Tibial artery (tissue), 4 donors: Measurements from ENCODE around the gene AP5B1.
"Not testable (repeated sequence)": the region's sequence is repeated elsewhere in the genome, so short reads cannot be mapped to it uniquely, and the experiment has no call there.

Source experiments
- DNase-seq, 2 donors: peaks; one replicate each; pipeline ENCODE4 v3.0.0-alpha.2; 2019
- H3K27ac ChIP-seq, 2 donors: fragments of 200-600 bp; sonication (generic) in 1 of 2; 1 replicate in 1 of 2; 2 replicates in 1 of 2; pipeline ENCODE4 v1.5.1; 2018 to 2019; ENCODE audit warnings: mild to moderate bottlenecking in 1 of 2
- H3K27me3 ChIP-seq, 2 donors: fragments of 200-600 bp; sonication (generic) in 1 of 2; one replicate each; pipeline versions ENCODE4 v1.5.1 to v1.6.0; 2016 to 2019
- H3K36me3 ChIP-seq, 3 donors: fragments of 200-600 bp; sonication (generic) in 2 of 3; one replicate each; pipeline ENCODE4 v1.5.1; 2016 to 2019; ENCODE audit warnings: mild to moderate bottlenecking in 2 of 3
- H3K4me1 ChIP-seq, 4 donors: fragments of 200-600 bp; sonication (generic) in 2 of 4; 1 replicate in 3 of 4; 2 replicates in 1 of 4; pipeline ENCODE4 v1.5.1; 2016 to 2019
- H3K4me3 ChIP-seq, 2 donors: fragments of 200-600 bp; sonication (generic) in 1 of 2; 1 replicate in 1 of 2; 2 replicates in 1 of 2; pipeline ENCODE4 v1.5.1; 2018 to 2019; ENCODE audit warnings: mild to moderate bottlenecking in 2 of 2
- H3K9me3 ChIP-seq, 3 donors: fragments of 200-600 bp; sonication (generic) in 1 of 3; one replicate each; pipeline ENCODE4 v1.5.1; 2016 to 2019
- intact Hi-C: fragments of 100-400 bp; cut with DNase I; formaldehyde crosslinking; loops from one replicate; pipeline ENCODE4 v1.15.0; 2023; ENCODE audit warnings: low total_unique reads
- TF ChIP-seq, protein P1 (sequence below), 2 experiments: fragments of 200-600 bp in 1 of 2; fragments of 450-650 bp in 1 of 2; IDR thresholded peaks; one replicate each; pipeline ENCODE4 v1.5.1; 2017 to 2019; ENCODE audit warnings: antibody characterized with exemption in 2 of 2, mild to moderate bottlenecking in 1 of 2, moderate library complexity in 1 of 2

AP5B1 gene

DNA sequence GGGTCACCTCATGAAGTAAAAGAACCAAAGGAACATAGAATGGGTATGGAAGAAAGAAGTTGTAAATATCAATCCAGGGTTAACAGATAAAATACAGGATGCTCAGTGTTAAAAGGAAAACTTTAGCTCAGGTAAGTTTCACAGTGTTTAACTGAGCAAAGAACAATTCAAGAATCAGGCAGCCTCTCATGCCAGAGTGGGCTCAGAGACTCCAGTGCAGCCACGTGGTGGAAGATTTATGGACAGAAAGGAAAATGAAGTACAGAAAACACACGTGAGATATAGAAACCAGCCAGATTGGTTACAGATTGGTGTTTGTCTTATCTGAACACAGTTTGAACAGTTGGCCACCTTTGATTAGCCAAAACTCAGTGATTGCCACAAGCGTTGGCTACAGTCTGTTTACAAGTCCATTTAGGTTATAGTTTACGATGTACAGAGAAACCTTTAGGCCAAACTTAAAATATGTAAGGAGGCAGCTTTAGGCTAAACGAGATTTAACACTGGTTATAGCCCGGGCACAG is 9.1 kb downstream of the AP5B1 start:
- TF ChIP-seq, protein P1, sequence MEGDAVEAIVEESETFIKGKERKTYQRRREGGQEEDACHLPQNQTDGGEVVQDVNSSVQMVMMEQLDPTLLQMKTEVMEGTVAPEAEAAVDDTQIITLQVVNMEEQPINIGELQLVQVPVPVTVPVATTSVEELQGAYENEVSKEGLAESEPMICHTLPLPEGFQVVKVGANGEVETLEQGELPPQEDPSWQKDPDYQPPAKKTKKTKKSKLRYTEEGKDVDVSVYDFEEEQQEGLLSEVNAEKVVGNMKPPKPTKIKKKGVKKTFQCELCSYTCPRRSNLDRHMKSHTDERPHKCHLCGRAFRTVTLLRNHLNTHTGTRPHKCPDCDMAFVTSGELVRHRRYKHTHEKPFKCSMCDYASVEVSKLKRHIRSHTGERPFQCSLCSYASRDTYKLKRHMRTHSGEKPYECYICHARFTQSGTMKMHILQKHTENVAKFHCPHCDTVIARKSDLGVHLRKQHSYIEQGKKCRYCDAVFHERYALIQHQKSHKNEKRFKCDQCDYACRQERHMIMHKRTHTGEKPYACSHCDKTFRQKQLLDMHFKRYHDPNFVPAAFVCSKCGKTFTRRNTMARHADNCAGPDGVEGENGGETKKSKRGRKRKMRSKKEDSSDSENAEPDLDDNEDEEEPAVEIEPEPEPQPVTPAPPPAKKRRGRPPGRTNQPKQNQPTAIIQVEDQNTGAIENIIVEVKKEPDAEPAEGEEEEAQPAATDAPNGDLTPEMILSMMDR (IDR thresholded peaks at IDR 0.05), result no peak
- Histone ChIP-seq H3K4me1 (peaks cover 0 to 6% (median 2%) of the 10 kb centered on the region in 4 donors), H3K36me3 (peaks cover 0 to 13% (median 0%) of the 10 kb centered on the region in 3 donors), H3K27me3 (no peaks in the 10 kb centered on the region), H3K4me3 (no peak overlapping the region), H3K27ac (no peak overlapping the region), H3K9me3 (no peaks in the 10 kb centered on the region)
- no peak for DNase-seq
- intact Hi-C loops, result no loop called here

DNA sequence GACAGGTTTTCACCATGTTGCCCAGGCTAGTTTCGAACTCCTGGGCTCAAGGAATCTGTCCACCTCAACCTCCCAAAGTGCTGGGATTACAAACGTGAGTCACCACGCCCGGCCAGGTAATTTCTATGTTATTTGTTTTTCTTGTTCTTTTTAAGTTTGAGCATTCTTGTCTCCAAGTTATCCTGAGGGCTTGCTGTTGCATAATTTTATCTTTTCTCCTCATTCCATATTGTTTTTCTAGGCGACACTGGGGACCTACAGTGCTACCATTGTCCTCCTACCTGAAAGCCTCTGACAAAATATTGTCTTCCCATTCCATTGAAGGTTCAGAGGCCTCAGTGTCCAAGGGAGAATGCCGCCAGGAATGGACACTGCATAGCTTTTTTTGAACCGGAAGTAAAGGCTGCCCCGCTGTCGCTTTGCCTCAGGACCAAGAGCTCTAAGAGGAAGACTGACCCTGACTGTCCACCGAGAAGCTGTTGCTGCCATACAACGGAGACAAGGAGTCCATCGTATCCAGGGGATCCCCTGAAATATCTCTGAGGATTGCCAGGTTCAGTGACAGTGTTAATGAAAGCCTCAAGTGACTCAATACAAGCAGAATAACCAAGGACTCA is 9.7 kb downstream of the AP5B1 start:
- no peak for DNase-seq
- intact Hi-C loops, result no loop called here
- H3K36me3 ChIP-seq, result peaks cover 0 to 7% (median 0%) of the 10 kb centered on the region in 3 donors
- TF ChIP-seq, protein P1 (IDR thresholded peaks at IDR 0.05), result no peak
- no peaks in the 10 kb centered on the region for H3K27me3 ChIP-seq
- peaks cover 0 to 6% (median 2%) of the 10 kb centered on the region in 4 donors for H3K4me1 ChIP-seq
- no peak overlapping the region for H3K4me3 ChIP-seq
- H3K9me3 ChIP-seq, result no peaks in the 10 kb centered on the region
- no peak overlapping the region for H3K27ac ChIP-seq

DNA sequence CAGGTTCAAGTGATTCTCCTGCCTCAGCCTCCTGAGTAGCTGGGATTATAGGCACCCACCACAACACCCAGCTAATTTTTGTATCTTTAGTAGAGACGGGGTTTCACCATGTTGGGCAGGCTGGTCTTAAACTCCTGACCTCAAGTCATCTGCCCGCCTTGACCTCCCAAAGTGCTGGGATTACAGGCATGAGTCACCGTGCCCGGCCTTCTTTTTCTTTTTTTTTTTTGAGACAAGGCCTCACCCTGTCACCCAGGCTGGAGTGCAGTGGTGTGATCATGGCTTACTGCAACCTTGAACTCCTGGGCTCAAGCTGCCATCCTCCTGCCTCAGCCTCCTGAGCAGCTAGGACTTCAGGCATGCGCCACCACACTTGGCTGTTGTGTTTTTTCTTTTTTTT is 13.0 kb downstream of the AP5B1 start:
- H3K4me1 ChIP-seq, intact Hi-C loops, H3K27ac ChIP-seq, H3K4me3 ChIP-seq, H3K36me3 ChIP-seq, H3K27me3 ChIP-seq, H3K9me3 ChIP-seq, DNase-seq: not testable (repeated sequence)

DNA sequence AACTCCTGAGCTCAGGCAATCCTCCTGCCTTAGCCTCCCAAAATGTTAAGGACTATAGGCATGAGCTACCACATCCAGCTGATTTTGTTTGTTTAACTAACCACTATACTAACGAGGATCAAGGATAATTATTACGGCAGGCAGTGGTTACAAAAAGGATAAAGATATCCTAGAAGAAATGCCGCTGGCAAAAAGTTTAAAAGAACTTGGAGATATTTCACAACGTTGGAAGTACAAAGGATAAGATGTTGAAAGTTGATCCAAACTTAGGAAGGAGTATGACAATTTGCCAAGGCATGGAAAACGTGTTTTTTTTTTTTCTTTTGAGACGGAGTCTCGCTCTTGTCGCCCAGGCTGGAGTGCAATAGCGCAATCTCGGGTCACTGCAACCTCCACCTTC is 13.4 kb downstream of the AP5B1 start:
- Histone ChIP-seq H3K4me3 (no peak overlapping the region), H3K36me3 (no peaks in the 10 kb centered on the region), H3K27ac (no peak overlapping the region), H3K4me1 (peaks cover 0 to 6% (median 2%) of the 10 kb centered on the region in 4 donors), H3K9me3 (no peaks in the 10 kb centered on the region), H3K27me3 (no peaks in the 10 kb centered on the region)
- no peak for DNase-seq
- TF ChIP-seq, protein P1 (IDR thresholded peaks at IDR 0.05), result no peak
- intact Hi-C loops, result no loop called here

DNA sequence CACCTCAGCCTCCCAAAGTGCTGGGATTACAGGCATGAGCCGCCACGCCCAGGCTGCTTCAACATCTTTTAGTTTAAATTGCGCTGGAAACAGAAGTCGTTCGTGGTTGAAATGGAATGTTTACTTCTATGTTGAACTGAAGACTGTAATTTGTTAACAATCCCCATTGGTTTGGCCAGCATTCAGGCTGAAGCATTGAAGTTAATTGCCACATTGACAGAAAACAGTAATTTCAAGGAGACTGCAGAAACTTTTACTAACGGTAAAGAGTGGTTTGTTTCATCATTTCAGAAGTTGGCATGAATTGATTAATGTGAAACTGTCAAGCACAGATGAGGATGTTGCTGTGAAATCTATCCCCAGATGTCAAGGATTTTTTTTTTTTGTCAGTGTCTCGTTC is 14.2 kb downstream of the AP5B1 start:
- H3K4me1 ChIP-seq, result peaks cover 0 to 6% (median 2%) of the 10 kb centered on the region in 4 donors
- intact Hi-C loops, result no loop called here
- H3K9me3 ChIP-seq, result no peaks in the 10 kb centered on the region
- H3K27me3 ChIP-seq, result no peaks in the 10 kb centered on the region
- no peak for DNase-seq
- no peaks in the 10 kb centered on the region for H3K36me3 ChIP-seq
- no peak overlapping the region for H3K27ac ChIP-seq
- H3K4me3 ChIP-seq, result no peak overlapping the region
- TF ChIP-seq, protein P1 (IDR thresholded peaks at IDR 0.05), result no peak

DNA sequence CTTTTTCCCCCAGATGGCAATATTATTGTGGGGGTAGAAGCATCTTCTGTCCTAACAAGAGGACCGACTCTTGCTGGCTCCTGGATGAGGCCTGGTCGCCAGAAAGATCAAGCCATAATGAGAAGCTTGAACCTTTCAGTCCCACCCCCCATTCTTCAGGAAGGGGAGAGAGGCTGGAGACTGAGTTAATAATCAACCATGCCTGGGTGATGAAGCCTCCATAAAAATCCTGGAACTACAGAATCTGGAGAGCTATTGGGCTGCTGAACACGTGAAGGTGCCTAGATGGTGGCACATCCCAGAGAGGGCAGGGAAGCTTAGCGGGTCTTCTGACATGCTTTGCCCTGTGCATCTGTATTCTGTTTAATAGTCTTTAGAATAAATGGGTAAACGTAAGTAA is 16.3 kb downstream of the AP5B1 start:
- TF ChIP-seq, protein P1 (IDR thresholded peaks at IDR 0.05), result no peak
- no peak overlapping the region for H3K27ac ChIP-seq
- DNase-seq, result no peak
- H3K27me3 ChIP-seq, result no peaks in the 10 kb centered on the region
- intact Hi-C loops, result no loop called here
- peaks cover 0 to 2% (median 0%) of the 10 kb centered on the region in 4 donors for H3K4me1 ChIP-seq
- no peaks in the 10 kb centered on the region for H3K36me3 ChIP-seq
- H3K9me3 ChIP-seq, result no peaks in the 10 kb centered on the region
- no peak overlapping the region for H3K4me3 ChIP-seq

GRCh38 chr11:65762816-65763215 is 18.0 kb downstream of the AP5B1 start:
- H3K27me3 ChIP-seq, intact Hi-C loops, DNase-seq: not testable (repeated sequence)

DNA sequence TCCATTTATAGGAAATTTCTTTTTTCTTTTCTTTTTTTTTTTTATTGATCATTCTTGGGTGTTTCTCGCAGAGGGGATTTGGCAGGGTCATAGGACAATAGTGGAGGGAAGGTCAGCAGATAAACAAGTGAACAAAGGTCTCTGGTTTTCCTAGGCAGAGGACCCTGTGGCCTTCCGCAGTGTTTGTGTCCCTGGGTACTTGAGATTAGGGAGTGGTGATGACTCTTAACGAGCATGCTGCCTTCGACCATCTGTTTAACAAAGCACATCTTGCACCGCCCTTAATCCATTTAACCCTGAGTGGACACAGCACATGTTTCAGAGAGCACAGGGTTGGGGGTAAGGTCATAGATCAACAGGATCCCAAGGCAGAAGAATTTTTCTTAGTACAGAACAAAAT is 18.6 kb downstream of the AP5B1 start:
- DNase-seq, H3K27ac ChIP-seq, H3K36me3 ChIP-seq, intact Hi-C loops, H3K9me3 ChIP-seq, H3K4me1 ChIP-seq, H3K4me3 ChIP-seq, H3K27me3 ChIP-seq: not testable (repeated sequence)

More at GRCh38 chr11:65762816-65763215, 18.0 kb downstream of the AP5B1 start:
- not testable (repeated sequence) for H3K36me3 ChIP-seq, H3K9me3 ChIP-seq, H3K4me3 ChIP-seq, H3K4me1 ChIP-seq, H3K27ac ChIP-seq
